SK-N-MC (cell line): ENCODE data around the gene DNHD1.

Experiments used
- DNase-seq: peaks from one replicate; pipeline ENCODE4 v3.0.0-alpha.2; 2011; ENCODE audit warnings: low read depth, low spot score
- H3K27ac ChIP-seq: fragments of 200-600 bp; sonication (generic); 2 replicates; pipeline ENCODE4 v1.5.1; 2016; ENCODE audit warnings: mixed run types
- H3K36me3 ChIP-seq: fragments of 200-600 bp; sonication (generic); 2 replicates; pipeline ENCODE4 v1.6.1; 2017; ENCODE audit warnings: antibody characterized with exemption, low read length, mixed read lengths; ENCODE audit not compliant: insufficient read depth
- H3K4me3 ChIP-seq: fragments of 200-600 bp; sonication (generic); 2 replicates; pipeline ENCODE4 v1.5.1; 2016
- H3K9ac ChIP-seq: fragments of 200-600 bp; sonication (generic); 2 replicates; pipeline ENCODE4 v1.8.0; 2017; ENCODE audit warnings: mixed run types, mixed read lengths; ENCODE audit not compliant: insufficient read length
- H3K9me3 ChIP-seq: fragments of 200-600 bp; sonication (generic); 2 replicates; pipeline ENCODE4 v1.6.1; 2017; ENCODE audit warnings: low read depth, mild to moderate bottlenecking, antibody characterized with exemption, low read length, moderate library complexity, mixed read lengths
- EZH2 ChIP-seq: fragments of 200-600 bp; sonication (generic); IDR thresholded peaks from one replicate; pipeline ENCODE4 v1.6.1; 2017; ENCODE audit warnings: antibody characterized with exemption
- FOXP2 ChIP-seq: optimal IDR thresholded peaks from 2 replicates; pipeline ENCODE3; 2011; ENCODE audit warnings: mild to moderate bottlenecking, moderate library complexity; ENCODE audit not compliant: insufficient read depth; ENCODE audit errors: extremely low read length, control extremely low read depth
- POLR2AphosphoS5 ChIP-seq: IDR thresholded peaks from 2 replicates; pipeline ENCODE4 v1.6.1; 2012; ENCODE audit warnings: mild to moderate bottlenecking, low read depth, low read length, borderline replicate concordance

The DNHD1 gene

DNA sequence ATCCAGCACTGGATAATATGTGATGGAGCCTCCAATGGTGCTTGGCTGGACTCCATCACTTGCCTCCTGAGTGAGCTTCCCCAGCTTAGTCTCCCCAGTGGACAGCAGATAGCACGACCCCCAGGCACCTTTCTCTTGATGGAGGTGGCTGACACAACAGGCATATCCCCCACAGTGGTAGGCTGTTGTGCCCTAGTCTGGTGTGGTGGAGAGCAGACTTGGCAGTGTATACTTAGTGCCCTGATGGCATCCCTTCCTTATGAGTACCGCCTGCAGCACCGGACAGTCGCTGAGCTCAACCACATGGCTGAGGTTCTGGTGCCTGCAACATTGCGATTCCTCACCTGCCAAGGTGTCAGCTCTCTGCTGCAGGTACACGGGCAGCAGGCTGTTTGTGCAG lies 50.1 kb downstream of the DNHD1 start:
- TF ChIP-seq EZH2, result no peak
- TF ChIP-seq FOXP2, result no peak
- no peak for TF ChIP-seq POLR2AphosphoS5
- no peaks in the 10 kb centered on the region for H3K9me3 ChIP-seq
- no peak overlapping the region for H3K4me3 ChIP-seq
- DNase-seq, result no peak
- no peak overlapping the region for H3K9ac ChIP-seq
- H3K36me3 ChIP-seq, result no peaks in the 10 kb centered on the region
- no peak overlapping the region for H3K27ac ChIP-seq

DNA sequence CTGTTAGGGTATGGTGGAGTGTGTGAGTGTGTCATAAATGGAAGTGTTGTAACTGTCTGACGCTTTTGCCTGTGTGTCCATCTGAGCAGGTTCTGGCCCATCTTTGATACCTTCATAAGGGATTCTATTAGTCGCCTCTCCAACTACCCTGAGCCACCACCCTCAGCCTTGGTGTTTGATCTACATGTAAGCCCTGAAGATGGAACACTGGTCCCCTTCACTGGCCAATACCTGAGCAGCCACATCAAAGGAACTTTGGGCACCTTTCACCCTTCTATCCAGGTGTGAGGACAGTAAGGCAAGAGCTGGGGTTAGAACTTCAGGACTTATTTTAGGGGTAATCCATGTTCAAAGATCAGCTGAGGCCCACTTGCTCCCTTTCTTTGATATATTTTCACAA lies 51.0 kb downstream of the DNHD1 start:
- TF ChIP-seq EZH2 (no peak), FOXP2 (no peak), POLR2AphosphoS5 (no peak)
- no peak overlapping the region for H3K9ac ChIP-seq
- H3K4me3 ChIP-seq, result no peak overlapping the region
- DNase-seq, result no peak
- no peaks in the 10 kb centered on the region for H3K9me3 ChIP-seq
- no peaks in the 10 kb centered on the region for H3K36me3 ChIP-seq
- no peak overlapping the region for H3K27ac ChIP-seq

DNA sequence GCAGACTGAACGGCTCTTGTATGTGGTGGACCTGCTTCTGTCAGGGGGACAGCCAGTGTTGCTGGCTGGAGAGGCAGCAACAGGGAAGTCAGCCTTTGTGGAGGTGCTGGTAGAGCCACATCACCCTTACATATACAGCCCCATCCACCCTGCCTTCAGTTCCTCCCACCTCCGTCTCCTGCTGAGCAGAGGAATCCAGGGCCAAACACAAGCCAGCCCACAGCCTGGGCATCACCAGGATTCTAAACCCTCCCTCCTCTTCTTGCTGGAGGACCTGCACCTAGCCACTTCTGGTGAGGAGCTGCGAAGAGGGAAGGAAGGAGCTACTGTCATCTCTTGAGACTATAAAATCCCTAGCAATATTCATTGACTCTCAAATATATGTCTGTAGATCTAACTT lies 51.6 kb downstream of the DNHD1 start:
- Histone ChIP-seq H3K9ac (no peak overlapping the region), H3K9me3 (no peaks in the 10 kb centered on the region), H3K36me3 (no peaks in the 10 kb centered on the region), H3K27ac (no peak overlapping the region), H3K4me3 (no peak overlapping the region)
- TF ChIP-seq FOXP2 (no peak), POLR2AphosphoS5 (no peak), EZH2 (no peak)
- no peak for DNase-seq

GRCh38 chr11:6553634-6554033 lies 56.6 kb downstream of the DNHD1 start:
- H3K9me3 ChIP-seq, result no peaks in the 10 kb centered on the region
- H3K36me3 ChIP-seq, result no peaks in the 10 kb centered on the region
- TF ChIP-seq POLR2AphosphoS5, result no peak
- TF ChIP-seq FOXP2, result no peak
- no peak for TF ChIP-seq EZH2
- DNase-seq, result no peak
- H3K4me3 ChIP-seq, result no peak overlapping the region
- H3K9ac ChIP-seq, result no peak overlapping the region
- no peak overlapping the region for H3K27ac ChIP-seq

DNA sequence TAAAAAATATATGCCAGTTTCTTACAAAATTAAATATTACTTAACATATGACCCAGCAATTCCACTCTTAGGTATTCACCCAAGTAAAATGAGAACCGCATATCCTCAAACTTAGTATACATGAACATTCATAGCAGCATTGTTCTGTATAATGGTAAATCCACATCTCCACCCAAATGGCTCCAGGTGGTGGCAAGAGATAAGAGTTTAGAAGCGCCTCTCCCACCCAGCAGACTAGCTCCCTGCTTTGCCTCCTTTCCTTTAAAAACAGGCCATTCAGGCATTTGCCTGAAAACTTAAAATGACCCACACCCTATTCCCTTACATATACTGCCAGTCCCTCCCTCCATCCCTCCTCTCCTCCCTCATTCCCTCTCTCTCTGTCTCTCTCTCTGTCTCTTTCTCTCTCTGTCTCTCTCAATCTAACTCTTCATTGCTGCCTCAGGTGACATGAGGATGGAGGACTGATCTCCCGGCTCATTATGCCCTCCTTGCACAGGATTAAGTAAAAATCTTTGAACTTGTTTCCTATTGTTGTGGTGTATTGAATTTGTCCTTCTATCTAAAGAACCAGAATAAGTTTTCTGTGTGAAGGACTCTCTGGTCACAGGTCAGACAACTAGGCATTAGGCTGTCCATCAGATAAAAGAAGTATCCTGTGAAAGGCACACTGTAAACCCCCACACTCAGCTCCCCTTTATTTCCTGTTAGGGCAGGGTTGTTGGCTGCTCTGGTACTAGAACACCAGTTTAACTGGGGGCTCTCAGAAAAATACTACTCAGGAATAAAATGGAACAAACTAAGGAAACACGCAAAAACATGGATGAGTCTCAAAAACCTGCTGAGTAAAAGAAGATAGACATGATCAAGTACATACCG lies 58.0 kb downstream of the DNHD1 start:
- no peak overlapping the region for H3K9ac ChIP-seq
- TF ChIP-seq FOXP2, result no peak
- TF ChIP-seq POLR2AphosphoS5, result no peak
- no peaks in the 10 kb centered on the region for H3K9me3 ChIP-seq
- H3K27ac ChIP-seq, result no peak overlapping the region
- no peak overlapping the region for H3K4me3 ChIP-seq
- DNase-seq, result no peak
- no peaks in the 10 kb centered on the region for H3K36me3 ChIP-seq

DNA sequence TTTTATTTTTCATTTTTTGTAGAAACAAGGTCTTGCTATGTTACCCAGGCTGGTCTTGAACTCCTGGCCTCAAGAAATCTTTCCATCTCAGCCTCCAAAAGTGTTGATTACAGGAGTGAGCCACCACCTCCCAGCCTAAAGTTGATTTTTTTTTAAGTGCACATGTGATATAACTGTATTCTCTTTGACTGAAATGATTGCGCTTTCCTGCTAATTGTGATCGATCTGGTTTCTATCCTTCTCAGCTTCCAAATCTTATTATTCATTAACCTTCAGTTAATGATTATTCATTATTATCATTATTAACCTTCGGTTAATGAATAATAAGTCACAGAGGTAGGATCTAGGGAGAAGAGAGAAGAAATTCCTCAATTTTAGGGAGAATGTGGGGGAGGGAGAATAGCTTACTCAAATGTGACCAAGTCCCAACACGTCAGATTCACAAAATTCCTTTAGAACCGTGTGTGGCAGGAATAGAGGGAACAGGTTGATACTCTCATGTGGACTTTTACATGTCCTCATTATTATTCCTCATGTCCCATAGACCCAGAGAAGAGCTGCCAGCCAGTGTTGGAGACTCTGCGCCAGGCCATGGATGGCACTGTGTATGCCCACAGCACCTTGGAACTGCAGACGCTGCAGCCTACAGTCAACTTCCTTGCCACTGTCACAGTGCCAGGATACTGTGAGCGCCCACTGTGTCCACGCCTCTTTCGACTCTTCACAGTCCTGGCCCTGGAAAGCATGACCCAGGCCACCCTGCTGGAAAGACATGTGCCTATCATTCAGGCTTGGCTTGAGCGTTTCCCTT lies 59.3 kb downstream of the DNHD1 start:
- no peak for TF ChIP-seq EZH2
- no peak for TF ChIP-seq POLR2AphosphoS5
- no peak for TF ChIP-seq FOXP2

GRCh38 chr11:6557063-6557462 lies 60.0 kb downstream of the DNHD1 start:
- no peak overlapping the region for H3K4me3 ChIP-seq
- DNase-seq, result no peak
- H3K36me3 ChIP-seq, result no peaks in the 10 kb centered on the region
- no peak overlapping the region for H3K27ac ChIP-seq
- no peaks in the 10 kb centered on the region for H3K9me3 ChIP-seq
- TF ChIP-seq EZH2 (no peak), POLR2AphosphoS5 (no peak), FOXP2 (no peak)
- no peak overlapping the region for H3K9ac ChIP-seq

More for the DNA sequence above, 59.3 kb downstream of the DNHD1 start:
- no peak overlapping the region for H3K27ac ChIP-seq
- no peak overlapping the region for H3K4me3 ChIP-seq
- no peaks in the 10 kb centered on the region for H3K9me3 ChIP-seq
- no peak for DNase-seq
- H3K36me3 ChIP-seq, result no peaks in the 10 kb centered on the region
- H3K9ac ChIP-seq, result no peak overlapping the region
